ENCODE data around the gene DFFB. TPM values are rescaled to one million over a fixed set of nuclear protein-coding genes. Genes with fewer than 3 reads are reported as not detected.
A peak's percentile ranks its signal among the peaks of the same experiment; 100 is the strongest.

Gene DFFB
- total RNA-seq, 1 experiment from 2014 or later: 9.0 TPM

- peak overlapping the region; percentile 93 for H3K9ac ChIP-seq (ENCODE audit: low read length)
- H3K4me1 ChIP-seq (ENCODE audit: control insufficient read depth in 1 of 2, insufficient read depth in 2 of 2, low read length in 2 of 2): peaks cover 0 to 15% of the 10 kb centered on the region in 2 experiments; a peak in 1 of 4 replicates
- CTCF ChIA-PET: interaction anchor here (1.0 to 1.7 kb wide), 2 partner anchors 12 to 41 kb away, joined by 3 to 12 read pairs; partner anchors contain the start of genes CEP104 and DFFB
- H3K79me2 ChIP-seq (ENCODE audit: insufficient read depth, low read length): peaks cover 57% of the 10 kb centered on the region
- no peaks in the 10 kb centered on the region for H4K20me1 ChIP-seq (ENCODE audit: insufficient read depth)
- no peaks in the 10 kb centered on the region for H3K27me3 ChIP-seq (ENCODE audit: insufficient read depth, low read length)
- ATAC-seq: no peak
- RAD21 ChIA-PET (ENCODE audit: low non-redundant PET in 1 of 2, low total read pairs in 2 of 2, uncharacterized antibody in 2 of 2, unreplicated experiment in 2 of 2): no interaction called here
- no peaks in the 10 kb centered on the region for H3K9me2 ChIP-seq (ENCODE audit: insufficient read depth)
- TF ChIP-seq CTCF (IDR thresholded peaks at IDR 0.05 in 2 of 3, conservative IDR thresholded peaks at IDR 0.05 in 1 of 3; ENCODE audit: borderline replicate concordance in 1 of 3, insufficient read depth in 1 of 3, low read depth in 2 of 3, low read length in 2 of 3) (no peak), CEBPB (IDR thresholded peaks at IDR 0.05; ENCODE audit: low read depth) (no peak), SIN3A (IDR thresholded peaks at IDR 0.05; ENCODE audit: low read depth) (no peak), YY1 (IDR thresholded peaks at IDR 0.05; ENCODE audit: extremely low read depth, insufficient replicate concordance, low read depth, low read length) (no peak), EZH2 (IDR thresholded peaks at IDR 0.05) (no peak), POLR2AphosphoS5 (IDR thresholded peaks at IDR 0.05; ENCODE audit: low read depth, low read length) (no peak), ZNF274 (IDR thresholded peaks at IDR 0.05; ENCODE audit: low read depth, low read length) (no peak), POLR2A (IDR thresholded peaks at IDR 0.05; ENCODE audit: borderline replicate concordance, extremely low read depth, insufficient read depth, insufficient read length) (no peak), RAD21 (IDR thresholded peaks at IDR 0.05; ENCODE audit: low read depth) (no peak)
- H3K4me3 ChIP-seq (replicated peaks in 1 of 2; ENCODE audit: low read depth in 1 of 2, low read length in 2 of 2): peak overlapping the region; percentile 92 to 96
- intact Hi-C loops (cut with micrococcal nuclease): no loop called here
- peak overlapping the region; percentile 96 for H3K27ac ChIP-seq (ENCODE audit: low read depth, low read length)
- BruUV-seq (replicated peaks): no TSS peak
- H3K36me3 ChIP-seq (ENCODE audit: control insufficient read depth in 1 of 2, insufficient read depth in 2 of 2, low read length in 2 of 2): no peaks in the 10 kb centered on the region; a peak in 2 of 4 replicates
- no peaks in the 10 kb centered on the region for H3K9me3 ChIP-seq (ENCODE audit: control insufficient read depth in 1 of 2, insufficient read depth in 1 of 2, low read depth in 1 of 2, low read length in 2 of 2)
- H2AFZ ChIP-seq (ENCODE audit: low read depth, low read length, poor library complexity, severe bottlenecking): no peak overlapping the region
- no peak for DNase-seq (ENCODE audit: low read depth, low spot score)
- H3K4me2 ChIP-seq (ENCODE audit: low read length): peak overlapping the region; percentile 100
- POLR2A ChIA-PET: interaction anchor here (1.9 kb wide), 1 partner anchor 41 kb away, joined by 4 read pairs; the partner anchor contains the start of gene DFFB
These were observed 41.9 kb downstream of the DFFB start for GRCh38 chr1:3898994-3899753.
